COLO668 (cell line): ENCODE measurements around the gene GPR139.

ENCODE experiments used
- DNase-seq: peaks from one replicate; lab custom pipeline; 2025; ENCODE audit not compliant: unreplicated experiment; lab: John Stamatoyannopoulos, UW

GPR139 gene

DNA sequence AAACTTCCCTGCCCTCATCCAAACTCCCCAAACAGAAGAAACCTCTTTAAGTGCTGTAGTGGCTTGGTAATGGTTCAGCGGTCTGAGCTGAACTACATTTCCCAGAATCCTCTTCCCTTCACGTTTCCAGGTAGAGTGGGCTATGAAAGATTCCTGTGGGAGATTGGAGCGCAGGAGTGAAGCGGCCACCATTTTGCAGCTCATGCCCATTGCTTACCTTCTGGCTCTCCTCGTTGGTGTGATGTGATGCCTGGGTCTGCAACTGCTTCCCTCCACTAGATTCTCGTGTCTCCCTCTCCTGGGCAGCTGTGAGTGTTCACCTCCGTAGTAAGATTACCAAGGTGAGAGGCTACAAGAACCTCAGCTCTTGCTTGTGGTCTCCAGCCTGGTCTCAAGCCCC, 82.1 kb downstream of the GPR139 start:
- no peak for DNase-seq

GRCh38 chr16:19984135-19984534, 89.6 kb downstream of the GPR139 start:
- DNase-seq: no peak
